HepG2 (cell line): ENCODE data around the gene DNAJB12. TPM values are rescaled to one million over a fixed set of nuclear protein-coding genes. Genes with fewer than 3 reads are reported as not detected.

ENCODE experiments used
- ATAC-seq: fragments of 200-7000 bp; cut with Tn5 transposase; 3 replicates; pipeline ENCODE4 v1.9.1; 2020; ENCODE audit warnings: mild to moderate bottlenecking, moderate library complexity
- BruUV-seq: library from RNA; stranded (reverse); fragments of 400-500 nt; replicated peaks from 2 replicates; lab custom pipeline; 2021; lab: Mats Ljungman, UMichigan
- CTCF ChIA-PET: fragments of 300-600 bp; formaldehyde crosslinking; extraction: SDS; loops from one replicate; lab custom pipeline; 2021; ENCODE audit warnings: low total read pairs, inconsistent platforms, low intra/inter-chr PET ratio; lab: Yijun Ruan, JAX
- POLR2A ChIA-PET: fragments of 350-600 bp; sonication (Branson Sonifier 250); formaldehyde crosslinking; loops from one replicate; lab custom pipeline; 2020; ENCODE audit warnings: antibody characterized with exemption, inconsistent platforms; lab: Yijun Ruan, JAX
- DNase-seq: peaks from one replicate; pipeline ENCODE4 v3.0.0-alpha.2; 2015; ENCODE audit warnings: low spot score
- FAIRE-seq: peaks from 3 replicates; lab custom pipeline; 2011; peaks lifted over from hg19 to GRCh38; lab: Jason Lieb, UNC
- H2AFZ ChIP-seq: one replicate; pipeline ENCODE4 v1.6.1; 2011; ENCODE audit warnings: low read length, inconsistent platforms
- H3K27ac ChIP-seq: fragments of 300-600 bp; 3 replicates; pipeline ENCODE4 v1.8.0; 2011; ENCODE audit warnings: mixed run types, mild to moderate bottlenecking, mixed read lengths, low read length, inconsistent platforms; ENCODE audit not compliant: insufficient read depth; ENCODE audit errors: extremely low read length
- H3K27me3 ChIP-seq, 2 experiments: fragments of 200-600 bp in 1 of 2; 2 replicates in 1 of 2; 3 replicates in 1 of 2; pipeline versions ENCODE4 v1.6.0 to v1.8.0; 2011; ENCODE audit warnings: low read length in 2 of 2, mild to moderate bottlenecking in 2 of 2, moderate library complexity in 2 of 2, inconsistent platforms in 1 of 2; ENCODE audit not compliant: insufficient read depth in 2 of 2, control insufficient read depth in 1 of 2
- H3K36me3 ChIP-seq, 2 experiments: fragments of 200-600 bp in 1 of 2; replicated peaks in 1 of 2; 2 replicates in 1 of 2; 3 replicates in 1 of 2; pipeline versions ENCODE4 v1.5.1 to v1.8.0; 2011; ENCODE audit warnings: low read length in 2 of 2, inconsistent platforms in 1 of 2; ENCODE audit not compliant: insufficient read depth in 2 of 2, control insufficient read depth in 1 of 2
- H3K4me1 ChIP-seq: 2 replicates; pipeline ENCODE4 v1.5.1; 2012; ENCODE audit warnings: low read length, inconsistent platforms; ENCODE audit not compliant: insufficient read depth
- H3K4me2 ChIP-seq: 2 replicates; pipeline ENCODE4 v1.6.0; 2011; ENCODE audit warnings: low read depth, low read length, inconsistent platforms
- H3K4me3 ChIP-seq, 3 experiments: fragments of 200-600 bp in 1 of 3; sonication (generic), shearing (Covaris generic) in 1 of 3; replicated peaks in 1 of 3; 2 replicates each; pipeline ENCODE4 v1.5.1; 2011 to 2016; ENCODE audit warnings: low read length in 3 of 3, inconsistent platforms in 2 of 3, low read depth in 2 of 3, mild to moderate bottlenecking in 2 of 3, control low read depth in 1 of 3, mixed read lengths in 1 of 3; ENCODE audit not compliant: insufficient read depth in 1 of 3
- H3K79me2 ChIP-seq: one replicate; pipeline ENCODE4 v1.6.1; 2011; ENCODE audit warnings: low read length, inconsistent platforms; ENCODE audit not compliant: insufficient read depth
- H3K9ac ChIP-seq: 2 replicates; pipeline ENCODE4 v1.6.0; 2011; ENCODE audit warnings: mild to moderate bottlenecking, low read depth, low read length, inconsistent platforms; ENCODE audit not compliant: insufficient read depth
- H3K9me3 ChIP-seq: 2 replicates; pipeline ENCODE4 v1.5.1; 2012; ENCODE audit warnings: mild to moderate bottlenecking, low read length
- H4K20me1 ChIP-seq: 2 replicates; pipeline ENCODE4 v1.6.0; 2011; ENCODE audit warnings: inconsistent platforms, mild to moderate bottlenecking, low read length, moderate library complexity; ENCODE audit not compliant: insufficient read depth
- DRAP1 ChIP-seq: IDR thresholded peaks from 2 replicates; pipeline ENCODE4 v1.6.1; 2016; ENCODE audit warnings: missing genetic modification reagents, missing compliant biosample characterization
- DZIP1 ChIP-seq: sonication (generic); formaldehyde crosslinking; IDR thresholded peaks from 2 replicates; pipeline ENCODE4 v1.5.0; 2020; ENCODE audit warnings: mild to moderate bottlenecking, missing genetic modification reagents
- FOSL2 ChIP-seq: sonication (generic); formaldehyde crosslinking; IDR thresholded peaks from 2 replicates; pipeline ENCODE4 v1.4.0; 2020; ENCODE audit warnings: missing genetic modification reagents
- GABPA ChIP-seq, 2 experiments: IDR thresholded peaks; 2 replicates each; pipeline ENCODE4 v1.6.1; 2011 to 2016; ENCODE audit warnings: low read depth in 2 of 2, low read length in 1 of 2, missing biosample characterization in 1 of 2, missing genetic modification characterization in 1 of 2
- SMAD9 ChIP-seq: sonication (generic); formaldehyde crosslinking; IDR thresholded peaks from 2 replicates; pipeline ENCODE4 v1.5.1; 2020; ENCODE audit warnings: mild to moderate bottlenecking, missing genetic modification reagents
- ZBTB38 ChIP-seq: sonication (generic); formaldehyde crosslinking; IDR thresholded peaks from 2 replicates; pipeline ENCODE4 v1.5.1; 2020; ENCODE audit warnings: mild to moderate bottlenecking, missing genetic modification reagents
- ZSCAN31 ChIP-seq: sonication (generic); formaldehyde crosslinking; IDR thresholded peaks from 2 replicates; pipeline ENCODE4 v1.5.0; 2020; ENCODE audit warnings: low read depth, mild to moderate bottlenecking, missing genetic modification reagents
- WGBS: methylation state at CpG from one replicate; pipeline ENCODE4 v1.1.6; 2017; ENCODE audit warnings: low lambda C conversion rate; 5-methylcytosine and 5-hydroxymethylcytosine counted together
- in situ Hi-C: cut with HindIII; loops from 2 replicates; pipeline ENCODE4 v1.10.0; 2017; ENCODE audit warnings: low pct_unique_long_range_greater_than_20kb; ENCODE audit not compliant: extremely low pct_ligation_motif_present
- intact Hi-C: fragments of 100-400 bp; cut with micrococcal nuclease; formaldehyde crosslinking; loops from one replicate; pipeline ENCODE4 v1.10.0; 2022; ENCODE audit not compliant: unreplicated experiment
- polyA plus RNA-seq, 8 experiments: library from polyadenylated mRNA; depleted of rRNA in 3 of 8; stranded (reverse) in 7 of 8; unstranded in 1 of 8; fragments of >200 nt; fragmentation: Illumina TruSeq in 4 of 8; extraction: Trizol in 4 of 8; gene quantifications; 2 replicates each; pipeline versions ENCODE4 v1.2.1 to v1.2.3, GENCODE V29; 2011 to 2016; ENCODE audit warnings: low read depth in 4 of 8, missing spikeins in 1 of 8, mixed read lengths in 1 of 8; ENCODE audit not compliant: insufficient read depth in 1 of 8
- total RNA-seq, 5 experiments: library from RNA; depleted of rRNA; stranded (reverse); fragments of >200 nt; fragmentation: Illumina TruSeq; extraction: Trizol; gene quantifications; 2 replicates each; pipeline ENCODE4 v1.2.3, GENCODE V29; 2016; ENCODE audit warnings: low read depth in 1 of 5
- TF ChIP-seq, protein P1 (sequence below): sonication (generic); formaldehyde crosslinking; IDR thresholded peaks from 2 replicates; pipeline ENCODE4 v1.4.0; 2020; ENCODE audit warnings: mild to moderate bottlenecking, missing genetic modification reagents
- TF ChIP-seq, protein P2 (sequence below): sonication (generic); formaldehyde crosslinking; IDR thresholded peaks from 2 replicates; pipeline ENCODE4 v1.5.0; 2020; ENCODE audit warnings: missing genetic modification reagents
- TF ChIP-seq, protein P3 (sequence below): sonication (generic); formaldehyde crosslinking; IDR thresholded peaks from 2 replicates; pipeline ENCODE4 v1.5.1; 2020; ENCODE audit warnings: mild to moderate bottlenecking, missing genetic modification reagents, borderline replicate concordance

The DNAJB12 gene
- total and polyA plus RNA-seq, 2 of the 13 experiments (the other 11 are each of a cell fraction or from before 2014, with no cell fraction given), result 10.8 to 18.2 TPM

DNA sequence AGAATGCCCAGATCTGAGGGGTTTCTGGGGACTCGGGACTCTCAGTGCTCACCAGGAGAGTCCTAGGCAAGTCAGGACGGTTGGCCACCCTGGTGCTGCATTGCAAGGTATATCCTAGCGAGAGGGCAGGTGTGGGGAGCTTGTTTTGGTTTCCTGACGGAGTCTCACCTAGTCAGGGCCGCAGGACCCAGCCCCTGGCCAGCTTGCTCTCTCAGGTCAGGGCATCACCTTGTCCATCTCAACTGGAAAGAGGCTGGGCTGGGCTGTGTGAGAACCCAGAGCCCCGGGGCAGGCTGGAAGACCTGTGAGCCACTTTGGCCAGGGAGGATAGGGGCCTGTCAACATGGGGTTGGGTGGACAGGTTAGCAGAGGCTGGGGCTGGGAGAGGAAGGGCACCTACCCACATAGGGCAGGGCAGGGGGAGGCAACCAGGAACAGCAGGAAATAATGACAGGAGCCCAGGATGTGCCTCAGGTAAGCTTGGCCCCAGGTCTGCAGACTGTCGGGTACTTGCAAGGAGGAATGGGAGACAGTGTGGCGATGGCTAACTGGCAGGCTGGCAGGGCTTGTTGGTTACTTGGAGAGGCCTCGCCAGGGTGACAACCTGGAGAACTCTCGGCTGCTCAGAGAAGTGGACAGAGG lies 31.5 kb downstream of the DNAJB12 start (continued):
- TF ChIP-seq, protein P1, sequence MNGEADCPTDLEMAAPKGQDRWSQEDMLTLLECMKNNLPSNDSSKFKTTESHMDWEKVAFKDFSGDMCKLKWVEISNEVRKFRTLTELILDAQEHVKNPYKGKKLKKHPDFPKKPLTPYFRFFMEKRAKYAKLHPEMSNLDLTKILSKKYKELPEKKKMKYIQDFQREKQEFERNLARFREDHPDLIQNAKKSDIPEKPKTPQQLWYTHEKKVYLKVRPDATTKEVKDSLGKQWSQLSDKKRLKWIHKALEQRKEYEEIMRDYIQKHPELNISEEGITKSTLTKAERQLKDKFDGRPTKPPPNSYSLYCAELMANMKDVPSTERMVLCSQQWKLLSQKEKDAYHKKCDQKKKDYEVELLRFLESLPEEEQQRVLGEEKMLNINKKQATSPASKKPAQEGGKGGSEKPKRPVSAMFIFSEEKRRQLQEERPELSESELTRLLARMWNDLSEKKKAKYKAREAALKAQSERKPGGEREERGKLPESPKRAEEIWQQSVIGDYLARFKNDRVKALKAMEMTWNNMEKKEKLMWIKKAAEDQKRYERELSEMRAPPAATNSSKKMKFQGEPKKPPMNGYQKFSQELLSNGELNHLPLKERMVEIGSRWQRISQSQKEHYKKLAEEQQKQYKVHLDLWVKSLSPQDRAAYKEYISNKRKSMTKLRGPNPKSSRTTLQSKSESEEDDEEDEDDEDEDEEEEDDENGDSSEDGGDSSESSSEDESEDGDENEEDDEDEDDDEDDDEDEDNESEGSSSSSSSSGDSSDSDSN, result peak; percentile 41; the same call in 1 of the 2 replicates
- TF ChIP-seq, protein P2, sequence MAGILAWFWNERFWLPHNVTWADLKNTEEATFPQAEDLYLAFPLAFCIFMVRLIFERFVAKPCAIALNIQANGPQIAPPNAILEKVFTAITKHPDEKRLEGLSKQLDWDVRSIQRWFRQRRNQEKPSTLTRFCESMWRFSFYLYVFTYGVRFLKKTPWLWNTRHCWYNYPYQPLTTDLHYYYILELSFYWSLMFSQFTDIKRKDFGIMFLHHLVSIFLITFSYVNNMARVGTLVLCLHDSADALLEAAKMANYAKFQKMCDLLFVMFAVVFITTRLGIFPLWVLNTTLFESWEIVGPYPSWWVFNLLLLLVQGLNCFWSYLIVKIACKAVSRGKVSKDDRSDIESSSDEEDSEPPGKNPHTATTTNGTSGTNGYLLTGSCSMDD (CRISPR knock-in tag), result no peak
- TF ChIP-seq, all 625 proteins: peak for 2

DNA sequence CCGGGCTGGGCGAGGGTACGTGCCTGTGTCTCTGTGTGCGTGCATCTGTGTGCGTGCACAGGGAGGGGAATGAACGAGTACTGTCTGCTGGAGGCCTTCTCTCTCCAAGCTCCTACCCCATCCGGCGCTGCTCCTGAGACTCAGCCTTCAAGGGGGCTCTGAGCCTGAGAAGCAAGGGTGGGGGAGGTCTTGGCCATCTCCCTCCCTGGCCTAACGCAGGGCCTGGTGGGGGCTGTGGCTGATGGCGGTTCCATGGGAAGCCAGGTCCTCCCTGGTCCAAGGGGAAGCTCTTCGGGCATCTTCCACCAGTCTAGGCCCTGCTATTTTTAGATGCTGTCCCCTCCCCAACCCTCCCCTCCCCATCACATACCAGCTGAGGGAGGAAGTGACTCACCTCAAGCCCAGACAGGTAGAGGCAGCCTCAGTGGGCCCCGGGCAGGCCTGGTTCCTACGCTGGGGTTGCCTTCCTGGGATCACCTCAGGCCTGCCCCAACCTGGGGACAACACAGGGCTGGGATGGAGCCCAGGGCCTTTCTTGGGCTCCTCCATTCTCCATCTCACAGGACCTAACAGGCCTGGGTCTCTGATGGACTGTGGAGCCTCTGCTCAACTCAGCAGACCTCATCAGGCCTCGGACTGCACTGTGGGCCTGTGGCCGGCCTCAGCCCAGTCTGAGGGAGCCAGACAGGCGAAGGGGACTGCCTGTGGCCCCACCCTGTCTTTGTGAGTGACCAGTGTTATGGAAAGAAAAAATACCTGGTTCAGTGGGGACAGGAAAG lies 32.2 kb downstream of the DNAJB12 start:
- Histone ChIP-seq H2AFZ (no peak overlapping the region), H3K4me3 (no peak overlapping the region), H3K9ac (peak overlapping the region; percentile 84; the same call in 1 of the 2 replicates), H4K20me1 (no peaks in the 10 kb centered on the region), H3K4me2 (0 out of 2 replicates have a peak overlapping the region, but pooled peaks have one; percentile 6), H3K4me1 (peaks cover 87% of the 10 kb centered on the region), H3K36me3 (no peaks in the 10 kb centered on the region), H3K79me2 (no peaks in the 10 kb centered on the region), H3K27ac (peak overlapping the region; percentile 21), H3K27me3 (no peaks in the 10 kb centered on the region), H3K9me3 (no peaks in the 10 kb centered on the region)
- no TSS peak for BruUV-seq
- ChIA-PET POLR2A (interaction anchor here (0.5 to 8.1 kb wide), 11 partner anchors 9 to 192 kb away, joined by 3 to 322 read pairs (median 19); partner anchors contain the start of genes ANAPC16, ASCC1 and DDIT4), CTCF (no interaction called here)
- no peak for DNase-seq
- no peak for FAIRE-seq
- intact Hi-C loops (loop anchor here (10.0 kb wide), 1 partner anchor 98 kb away; no protein-coding TSS in a partner anchor), in situ Hi-C loops (no loop called here)
- 91% methylated on average over 8 of the region's 16 CpGs for WGBS
- no peak for ATAC-seq
- TF ChIP-seq ZBTB38 (CRISPR knock-in tag) (peak; percentile 89), SMAD9 (no peak), ZSCAN31 (no peak), GABPA (IDR thresholded peaks at IDR 0.05; ENCODE audit: low read depth, low read length) (no peak), GABPA (CRISPR knock-in tag; IDR thresholded peaks at IDR 0.05; ENCODE audit: low read depth) (no peak), DZIP1 (no peak), FOSL2 (CRISPR knock-in tag) (peak; percentile 43; the same call in 1 of the 2 replicates), DRAP1 (CRISPR knock-in tag) (no peak)
- TF ChIP-seq, protein P3, sequence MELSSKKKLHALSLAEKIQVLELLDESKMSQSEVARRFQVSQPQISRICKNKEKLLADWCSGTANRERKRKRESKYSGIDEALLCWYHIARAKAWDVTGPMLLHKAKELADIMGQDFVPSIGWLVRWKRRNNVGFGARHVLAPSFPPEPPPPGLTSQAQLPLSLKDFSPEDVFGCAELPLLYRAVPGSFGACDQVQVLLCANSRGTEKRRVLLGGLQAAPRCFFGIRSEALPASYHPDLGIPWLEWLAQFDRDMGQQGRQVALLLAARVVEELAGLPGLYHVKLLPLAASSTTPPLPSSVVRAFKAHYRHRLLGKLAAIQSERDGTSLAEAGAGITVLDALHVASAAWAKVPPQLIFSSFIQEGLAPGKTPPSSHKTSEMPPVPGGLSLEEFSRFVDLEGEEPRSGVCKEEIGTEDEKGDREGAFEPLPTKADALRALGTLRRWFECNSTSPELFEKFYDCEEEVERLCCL (CRISPR knock-in tag), result no peak
